Muscle layer of colon (tissue), 2 donors: Measurements from ENCODE around the gene PANK1.

Experiments used
- H3K27ac ChIP-seq: one replicate; pipeline ENCODE4 v1.7.0; 2013; ENCODE audit warnings: low read depth, mild to moderate bottlenecking, low read length, moderate library complexity
- H3K27me3 ChIP-seq, 2 donors: one replicate each; pipeline ENCODE4 v1.7.0; 2013; ENCODE audit warnings: low read length in 2 of 2, mild to moderate bottlenecking in 2 of 2; ENCODE audit not compliant: insufficient read depth in 2 of 2, control insufficient read depth in 1 of 2
- H3K36me3 ChIP-seq: one replicate; pipeline ENCODE4 v1.7.0; 2013; ENCODE audit warnings: mild to moderate bottlenecking, low read length; ENCODE audit not compliant: insufficient read depth
- H3K4me1 ChIP-seq: one replicate; pipeline ENCODE4 v1.7.0; 2013; ENCODE audit warnings: mild to moderate bottlenecking, low read length; ENCODE audit not compliant: insufficient read depth
- H3K4me3 ChIP-seq, 2 donors: one replicate each; pipeline ENCODE4 v1.7.0; 2013; ENCODE audit warnings: low read length in 2 of 2, low read depth in 1 of 2, mild to moderate bottlenecking in 1 of 2, moderate library complexity in 1 of 2
- H3K9ac ChIP-seq: one replicate; pipeline ENCODE4 v1.7.0; 2013; ENCODE audit warnings: low read length
- H3K9me3 ChIP-seq: one replicate; pipeline ENCODE4 v1.7.0; 2013; ENCODE audit warnings: mild to moderate bottlenecking, low read length
- donor health status: abdominal sarcoma.
- donor health status: Adenocarcinoma of cecum.

The PANK1 gene

DNA sequence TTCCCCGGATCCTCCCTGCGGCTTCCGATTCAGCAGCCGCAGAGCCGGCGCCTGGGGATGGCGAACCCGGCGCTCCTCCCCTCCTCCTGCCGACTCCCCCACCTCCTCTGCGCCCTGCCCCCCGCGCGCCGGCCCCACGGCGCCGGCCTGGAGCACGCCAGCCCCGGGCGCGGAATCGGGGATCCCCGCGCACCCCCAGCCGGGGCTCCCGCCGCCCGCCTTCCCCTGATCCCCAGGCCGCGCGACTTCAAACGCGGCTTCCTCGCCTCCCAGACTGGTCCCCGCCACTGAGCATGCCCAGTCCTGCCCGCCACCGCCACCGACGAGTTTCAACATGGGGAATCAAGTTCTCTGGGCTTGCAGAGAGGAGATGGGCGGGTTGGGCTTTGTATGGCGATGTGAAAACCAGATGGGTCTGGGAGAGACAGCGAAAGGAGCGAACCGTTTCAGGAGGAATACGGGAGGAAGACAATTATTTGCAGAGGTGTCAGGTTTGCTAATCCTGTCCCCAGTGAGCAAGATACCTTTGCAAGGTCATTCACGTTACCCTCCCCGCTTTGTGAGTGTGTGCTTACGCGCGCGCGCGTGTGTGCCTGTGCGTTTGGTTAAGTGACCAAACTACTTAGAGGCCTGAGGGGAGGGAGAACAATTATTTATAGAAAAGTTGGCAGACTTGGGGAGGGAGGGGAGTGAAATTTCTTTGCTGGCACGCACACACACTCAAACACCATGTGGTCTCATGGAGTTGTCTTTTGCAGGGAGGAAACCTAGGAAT is at the start of gene PANK1:
Gene PANK1 (minus strand): TSS at position 276 of the 775 bp plus-strand sequence. CDS start 351 bp downstream, outside the sequence.
- no peak within 1 kb of the TSS for H3K9ac ChIP-seq
- no peaks in the 10 kb centered on the region for H3K9me3 ChIP-seq
- no peaks in the 10 kb centered on the region for H3K36me3 ChIP-seq
- H3K4me1 ChIP-seq = peaks cover 13% of the 10 kb centered on the region
- peak within 1 kb of the TSS; percentile 65 to 75 for H3K4me3 ChIP-seq
- H3K27me3 ChIP-seq = no peaks in the 10 kb centered on the region
- peak within 1 kb of the TSS; percentile 82 for H3K27ac ChIP-seq

DNA sequence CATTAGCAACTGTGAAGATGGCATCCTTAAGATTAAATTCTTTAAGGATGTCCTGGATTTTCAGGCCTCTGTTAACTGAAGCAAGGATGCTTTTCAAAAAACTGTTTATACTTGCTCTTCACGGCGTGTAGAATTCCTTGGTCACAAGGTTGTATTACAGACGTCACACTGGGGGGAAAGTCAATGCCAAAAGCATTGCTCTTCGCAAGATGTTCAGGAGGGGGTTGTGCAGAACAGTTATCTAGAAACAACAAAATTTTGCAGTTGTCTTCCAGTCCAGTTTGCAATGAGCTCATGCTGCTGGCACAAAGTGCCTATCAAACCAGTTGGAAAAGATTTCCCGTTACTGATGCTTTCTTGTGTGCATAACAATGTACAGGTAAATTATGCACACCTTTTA is 48.1 kb upstream of the PANK1 start:
- H3K9ac ChIP-seq = no peak overlapping the region
- H3K9me3 ChIP-seq = no peaks in the 10 kb centered on the region
- H3K4me1 ChIP-seq = no peaks in the 10 kb centered on the region
- H3K36me3 ChIP-seq = no peaks in the 10 kb centered on the region
- no peak overlapping the region for H3K27ac ChIP-seq
- H3K4me3 ChIP-seq = no peak overlapping the region
- H3K27me3 ChIP-seq = no peaks in the 10 kb centered on the region

DNA sequence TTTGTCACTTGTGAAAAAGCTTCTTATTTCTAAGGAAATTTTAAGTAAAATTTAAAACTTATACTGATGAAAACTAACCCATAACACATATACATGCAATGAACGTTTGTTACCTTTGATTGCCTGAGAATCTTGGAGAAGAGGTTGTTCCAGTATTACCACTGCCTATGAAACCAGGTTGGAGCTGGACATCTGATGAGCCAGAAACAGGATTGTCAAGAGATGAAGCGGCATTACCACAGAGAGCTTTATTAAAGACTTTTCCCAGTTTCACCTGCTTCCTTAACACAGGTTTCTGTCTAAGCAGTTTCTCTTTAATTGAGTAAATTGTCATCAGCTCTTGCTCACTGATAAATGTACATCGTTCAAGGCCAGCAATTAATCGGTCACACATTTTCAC is 47.4 kb upstream of the PANK1 start:
- no peaks in the 10 kb centered on the region for H3K9me3 ChIP-seq
- no peak overlapping the region for H3K4me3 ChIP-seq
- no peaks in the 10 kb centered on the region for H3K27me3 ChIP-seq
- no peaks in the 10 kb centered on the region for H3K36me3 ChIP-seq
- H3K27ac ChIP-seq = no peak overlapping the region
- no peaks in the 10 kb centered on the region for H3K4me1 ChIP-seq
- H3K9ac ChIP-seq = no peak overlapping the region

DNA sequence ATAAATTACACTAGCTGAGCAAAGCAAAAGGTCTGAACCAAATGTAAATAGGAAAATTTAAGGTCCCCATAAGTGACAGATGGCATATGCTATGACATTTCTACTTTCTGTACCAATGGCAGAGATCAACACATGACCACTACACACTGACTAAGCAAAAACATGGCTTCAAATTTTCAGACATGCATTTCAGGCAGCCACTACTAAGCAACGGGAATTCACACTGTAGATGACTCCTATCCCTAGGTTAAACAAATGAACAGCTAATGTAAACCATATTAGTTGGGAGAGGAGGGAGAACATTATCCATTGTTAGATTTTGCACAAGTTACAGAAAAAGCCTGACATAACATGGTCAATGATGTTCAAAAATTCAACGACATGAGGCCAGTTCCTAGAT is 45.0 kb upstream of the PANK1 start:
- Histone ChIP-seq H3K4me1 (no peaks in the 10 kb centered on the region), H3K27me3 (no peaks in the 10 kb centered on the region), H3K4me3 (no peak overlapping the region), H3K9me3 (no peaks in the 10 kb centered on the region), H3K27ac (no peak overlapping the region), H3K36me3 (no peaks in the 10 kb centered on the region), H3K9ac (no peak overlapping the region)

DNA sequence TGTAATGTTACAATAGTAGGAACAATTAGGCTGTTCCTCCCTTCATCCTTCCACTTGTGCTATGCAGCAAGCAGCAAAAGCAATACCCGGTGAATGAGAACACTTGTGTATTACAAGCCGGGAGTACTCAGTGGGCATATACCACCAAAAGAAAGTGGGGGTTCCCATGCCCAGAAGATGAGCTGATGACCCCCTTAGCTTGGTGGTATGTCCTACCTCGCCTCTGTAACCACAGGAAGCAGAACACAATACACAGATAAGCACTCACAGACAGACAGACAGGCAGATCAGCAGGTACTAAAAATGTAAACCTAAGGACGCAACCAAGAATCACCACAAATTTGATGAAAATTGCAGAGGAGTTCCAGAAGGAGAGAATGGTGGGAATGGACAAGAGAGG is 40.9 kb upstream of the PANK1 start:
- Histone ChIP-seq H3K27ac (no peak overlapping the region), H3K9me3 (no peaks in the 10 kb centered on the region), H3K4me1 (no peaks in the 10 kb centered on the region), H3K36me3 (no peaks in the 10 kb centered on the region), H3K9ac (no peak overlapping the region), H3K4me3 (no peak overlapping the region), H3K27me3 (no peaks in the 10 kb centered on the region)

DNA sequence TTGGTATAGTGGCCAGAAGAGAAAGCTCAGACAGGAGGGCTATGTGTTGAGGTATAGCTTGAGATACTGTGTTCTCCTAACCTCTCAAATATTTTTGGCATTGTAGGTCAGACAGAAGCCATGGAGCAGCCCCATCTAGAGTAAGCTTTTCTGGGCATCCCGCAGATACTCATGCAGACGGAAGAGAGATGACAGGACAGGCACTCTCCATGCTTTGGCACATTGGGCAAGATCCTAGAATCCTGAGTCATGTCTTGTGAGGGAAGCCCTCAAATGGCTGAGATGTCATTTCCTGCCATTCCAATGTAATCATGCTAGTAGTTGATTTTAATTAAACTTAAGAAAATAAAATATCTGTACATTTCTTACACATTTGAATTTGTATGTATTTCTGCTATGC is 39.6 kb upstream of the PANK1 start:
- H3K4me1 ChIP-seq = no peaks in the 10 kb centered on the region
- H3K27me3 ChIP-seq = no peaks in the 10 kb centered on the region
- no peaks in the 10 kb centered on the region for H3K9me3 ChIP-seq
- H3K36me3 ChIP-seq = no peaks in the 10 kb centered on the region
- H3K9ac ChIP-seq = no peak overlapping the region
- no peak overlapping the region for H3K4me3 ChIP-seq
- H3K27ac ChIP-seq = no peak overlapping the region

DNA sequence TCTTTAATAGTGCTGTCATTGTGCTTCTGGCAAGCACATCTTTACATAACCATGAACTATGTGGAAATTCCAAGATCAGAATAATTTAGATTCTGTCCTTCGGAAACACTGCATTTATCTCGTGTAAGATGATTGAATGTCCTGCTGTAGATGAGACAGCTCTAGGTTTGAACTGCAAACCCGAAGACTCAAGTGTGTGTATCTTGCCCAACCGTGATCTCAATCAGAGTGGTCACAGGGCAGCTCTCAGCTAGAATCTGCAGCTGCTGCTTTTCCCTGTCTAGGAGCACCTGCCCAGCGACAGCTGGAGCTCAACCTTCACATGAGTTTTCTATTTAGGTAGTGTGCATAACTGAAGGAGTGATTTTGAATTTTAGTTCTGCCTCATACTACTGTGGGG is 38.8 kb upstream of the PANK1 start:
- Histone ChIP-seq H3K36me3 (no peaks in the 10 kb centered on the region), H3K27me3 (no peaks in the 10 kb centered on the region), H3K9ac (no peak overlapping the region), H3K27ac (no peak overlapping the region), H3K9me3 (no peaks in the 10 kb centered on the region), H3K4me3 (no peak overlapping the region), H3K4me1 (no peaks in the 10 kb centered on the region)

DNA sequence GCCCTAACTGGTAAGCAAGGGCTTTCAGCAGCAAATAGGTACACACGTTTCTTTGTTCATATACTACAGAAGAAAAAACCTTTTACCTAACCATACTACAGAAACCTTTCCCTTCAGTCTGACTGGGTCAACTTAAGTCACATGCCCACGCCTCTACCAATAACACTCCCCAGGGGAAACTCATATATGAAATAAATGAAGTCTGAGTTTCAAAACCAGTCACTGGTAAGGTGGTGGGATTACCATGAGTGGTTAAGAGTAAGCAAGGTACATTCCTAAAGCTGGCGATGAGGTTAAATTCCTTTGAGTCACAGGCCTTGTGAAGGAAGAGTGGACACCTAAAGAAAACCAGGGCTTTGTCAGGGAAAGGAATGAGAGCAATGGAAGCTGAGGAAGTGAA is 34.9 kb upstream of the PANK1 start:
- Histone ChIP-seq H3K9me3 (no peaks in the 10 kb centered on the region), H3K4me3 (no peak overlapping the region), H3K9ac (no peak overlapping the region), H3K27me3 (no peaks in the 10 kb centered on the region), H3K4me1 (no peaks in the 10 kb centered on the region), H3K36me3 (no peaks in the 10 kb centered on the region), H3K27ac (no peak overlapping the region)

DNA sequence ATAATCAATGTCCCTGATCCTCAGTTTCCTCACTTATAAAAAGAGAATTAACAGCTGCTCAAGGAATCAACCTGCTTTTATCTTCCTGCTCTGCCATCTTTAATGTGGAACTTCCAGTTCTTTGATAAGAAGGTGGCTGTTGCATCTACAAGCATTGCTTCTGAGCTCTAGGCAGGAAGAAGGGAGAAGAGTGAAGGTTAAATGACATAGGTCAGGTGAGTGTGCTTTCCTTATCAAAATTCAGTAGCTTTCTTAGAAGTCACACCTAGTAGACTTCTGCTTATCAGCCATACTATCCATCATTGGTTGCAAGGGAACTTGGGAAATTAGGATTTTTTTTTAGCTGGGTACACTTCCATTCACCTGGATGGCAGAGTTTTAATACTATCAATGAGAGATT is 32.3 kb upstream of the PANK1 start:
- Histone ChIP-seq H3K9ac (no peak overlapping the region), H3K27ac (no peak overlapping the region), H3K4me3 (no peak overlapping the region), H3K9me3 (no peaks in the 10 kb centered on the region), H3K27me3 (no peaks in the 10 kb centered on the region), H3K36me3 (no peaks in the 10 kb centered on the region), H3K4me1 (no peaks in the 10 kb centered on the region)

DNA sequence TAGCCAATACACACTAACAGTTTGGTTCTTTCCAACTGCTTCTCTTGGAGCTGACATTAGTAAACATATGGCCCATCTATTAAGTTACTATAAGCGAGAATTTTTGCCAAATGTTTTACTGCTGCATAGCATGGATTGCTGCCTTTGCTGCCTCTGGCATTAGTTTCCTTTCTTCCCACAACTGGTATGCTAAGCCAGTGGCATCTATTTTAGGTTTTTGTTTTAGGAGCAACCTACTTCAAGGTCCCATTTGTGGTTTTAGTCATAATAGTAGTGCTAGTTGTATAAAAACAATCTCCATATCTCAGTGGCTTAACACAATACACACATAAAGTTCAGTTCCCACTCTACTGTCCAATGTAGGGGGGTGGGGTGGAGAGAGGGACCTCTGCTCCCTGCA is 25.9 kb upstream of the PANK1 start:
- no peaks in the 10 kb centered on the region for H3K27me3 ChIP-seq
- no peak overlapping the region for H3K27ac ChIP-seq
- no peak overlapping the region for H3K4me3 ChIP-seq
- no peak overlapping the region for H3K9ac ChIP-seq
- no peaks in the 10 kb centered on the region for H3K4me1 ChIP-seq
- H3K36me3 ChIP-seq = no peaks in the 10 kb centered on the region
- no peaks in the 10 kb centered on the region for H3K9me3 ChIP-seq

DNA sequence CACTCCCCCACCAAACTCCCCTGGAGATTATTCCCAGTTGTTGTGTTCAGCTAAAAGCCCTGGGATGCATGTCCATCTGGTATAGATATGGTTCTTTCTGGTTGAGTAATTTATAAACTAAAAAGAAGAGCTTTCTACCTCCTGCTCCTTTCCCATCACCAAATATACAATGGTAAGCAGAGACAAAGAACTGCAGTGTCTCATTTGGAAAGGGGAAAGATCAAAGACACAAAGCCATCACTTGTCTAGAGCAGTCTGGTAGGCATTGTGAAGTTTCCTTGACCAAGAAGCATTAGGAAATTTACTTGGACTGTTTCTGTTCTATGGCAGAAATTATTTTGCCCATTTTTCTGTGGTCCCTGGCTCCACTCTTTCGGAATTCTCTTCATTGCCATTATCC is 24.9 kb upstream of the PANK1 start:
- H3K27ac ChIP-seq = no peak overlapping the region
- no peaks in the 10 kb centered on the region for H3K36me3 ChIP-seq
- H3K27me3 ChIP-seq = no peaks in the 10 kb centered on the region
- H3K9ac ChIP-seq = no peak overlapping the region
- no peak overlapping the region for H3K4me3 ChIP-seq
- no peaks in the 10 kb centered on the region for H3K9me3 ChIP-seq
- no peaks in the 10 kb centered on the region for H3K4me1 ChIP-seq

DNA sequence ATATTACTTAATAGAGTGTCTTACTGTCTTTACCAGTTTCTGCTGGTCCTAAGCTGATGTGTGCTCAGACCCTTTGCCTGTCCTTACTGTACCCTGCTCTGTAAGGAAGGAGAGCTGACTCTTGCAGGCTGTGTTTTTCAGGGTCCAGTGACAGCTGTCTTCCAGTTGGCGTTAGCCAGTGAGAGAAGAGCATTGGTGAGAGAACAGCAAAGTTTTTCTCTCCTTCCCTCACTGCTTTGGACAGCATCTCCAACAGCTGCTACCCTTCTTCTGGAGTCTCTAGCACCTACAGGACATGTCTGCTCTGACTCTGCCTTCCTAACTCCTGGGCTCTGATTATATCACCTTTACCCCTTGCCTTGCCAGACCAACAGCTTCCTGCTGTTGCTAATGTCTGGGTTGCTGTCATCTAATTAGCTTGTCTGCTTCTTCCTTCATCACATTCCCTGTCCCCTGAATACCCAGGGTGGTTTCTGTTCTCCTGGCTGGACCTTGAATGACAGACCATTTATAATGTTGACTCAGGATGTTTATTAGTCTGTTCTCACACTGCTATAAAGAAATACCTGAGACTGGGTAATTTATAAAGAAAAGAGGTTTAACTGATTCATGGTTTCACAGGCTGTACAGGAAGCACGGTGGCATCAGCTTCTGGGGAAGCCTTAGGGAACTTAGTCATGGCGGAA is 23.5 kb upstream of the PANK1 start:
- no peaks in the 10 kb centered on the region for H3K36me3 ChIP-seq
- no peak overlapping the region for H3K9ac ChIP-seq
- no peak overlapping the region for H3K4me3 ChIP-seq
- H3K9me3 ChIP-seq = no peaks in the 10 kb centered on the region
- H3K27ac ChIP-seq = no peak overlapping the region
- H3K27me3 ChIP-seq = no peaks in the 10 kb centered on the region
- H3K4me1 ChIP-seq = no peaks in the 10 kb centered on the region
